T-helper 2 cell treated with Interferon-gamma antibody and Interleukin-4, amounts not matched to agents 5 μg/mL and 100 μg/mL, for 36 hours (primary cell): ENCODE results near the gene FAM170B.

ENCODE experiments used
- DNase-seq: peaks from one replicate; pipeline ENCODE4 v3.0.0; 2021; ENCODE audit warnings: low spot score
- H3K27ac Mint-ChIP-seq: one replicate; pipeline ENCODE4 v1.8.0; 2021; ENCODE audit warnings: mild to moderate bottlenecking, mixed read lengths
- H3K27me3 Mint-ChIP-seq: one replicate; pipeline ENCODE4 v1.8.0; 2021; ENCODE audit warnings: low read depth, mixed read lengths
- H3K36me3 Mint-ChIP-seq: one replicate; pipeline ENCODE4 v1.8.0; 2021; ENCODE audit warnings: low read depth, mixed read lengths
- H3K4me1 Mint-ChIP-seq: one replicate; pipeline ENCODE4 v1.8.0; 2021; ENCODE audit warnings: low read depth, mixed read lengths
- H3K4me3 Mint-ChIP-seq: one replicate; pipeline ENCODE4 v1.8.0; 2022; ENCODE audit warnings: mild to moderate bottlenecking, moderate library complexity, mixed read lengths
- H3K9me3 Mint-ChIP-seq: one replicate; pipeline ENCODE4 v1.8.0; 2021; ENCODE audit warnings: mixed read lengths

The FAM170B gene

GRCh38 chr10:49134327-49134726, 506 bp upstream of the FAM170B start:
- no peak overlapping the region for H3K27ac Mint-ChIP-seq
- H3K27me3 Mint-ChIP-seq: peaks cover 19% of the 10 kb centered on the region
- no peak overlapping the region for H3K4me3 Mint-ChIP-seq
- DNase-seq: no peak
- no peaks in the 10 kb centered on the region for H3K36me3 Mint-ChIP-seq
- H3K4me1 Mint-ChIP-seq: no peaks in the 10 kb centered on the region
- H3K9me3 Mint-ChIP-seq: peaks cover 7% of the 10 kb centered on the region

DNA sequence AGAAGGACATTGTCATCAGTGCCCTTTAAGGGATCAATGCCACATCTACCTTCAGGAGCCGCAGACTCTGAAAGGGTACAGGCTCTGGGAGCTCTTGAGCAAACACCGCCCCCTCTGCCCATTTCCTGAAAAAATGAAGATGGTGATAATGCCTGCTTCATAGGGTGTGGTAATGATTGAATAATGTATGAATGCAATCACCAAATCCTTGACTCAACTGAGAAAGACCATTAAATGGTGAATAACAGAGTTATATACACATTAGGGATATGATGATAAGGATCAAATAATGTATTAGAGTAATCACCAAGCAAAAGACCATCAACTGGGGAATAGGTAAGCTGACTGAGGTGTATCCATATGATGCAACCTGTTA, 1.5 kb downstream of the FAM170B start:
- Mint-ChIP-seq H3K9me3 (peaks cover 7% of the 10 kb centered on the region), H3K36me3 (no peaks in the 10 kb centered on the region)

DNA sequence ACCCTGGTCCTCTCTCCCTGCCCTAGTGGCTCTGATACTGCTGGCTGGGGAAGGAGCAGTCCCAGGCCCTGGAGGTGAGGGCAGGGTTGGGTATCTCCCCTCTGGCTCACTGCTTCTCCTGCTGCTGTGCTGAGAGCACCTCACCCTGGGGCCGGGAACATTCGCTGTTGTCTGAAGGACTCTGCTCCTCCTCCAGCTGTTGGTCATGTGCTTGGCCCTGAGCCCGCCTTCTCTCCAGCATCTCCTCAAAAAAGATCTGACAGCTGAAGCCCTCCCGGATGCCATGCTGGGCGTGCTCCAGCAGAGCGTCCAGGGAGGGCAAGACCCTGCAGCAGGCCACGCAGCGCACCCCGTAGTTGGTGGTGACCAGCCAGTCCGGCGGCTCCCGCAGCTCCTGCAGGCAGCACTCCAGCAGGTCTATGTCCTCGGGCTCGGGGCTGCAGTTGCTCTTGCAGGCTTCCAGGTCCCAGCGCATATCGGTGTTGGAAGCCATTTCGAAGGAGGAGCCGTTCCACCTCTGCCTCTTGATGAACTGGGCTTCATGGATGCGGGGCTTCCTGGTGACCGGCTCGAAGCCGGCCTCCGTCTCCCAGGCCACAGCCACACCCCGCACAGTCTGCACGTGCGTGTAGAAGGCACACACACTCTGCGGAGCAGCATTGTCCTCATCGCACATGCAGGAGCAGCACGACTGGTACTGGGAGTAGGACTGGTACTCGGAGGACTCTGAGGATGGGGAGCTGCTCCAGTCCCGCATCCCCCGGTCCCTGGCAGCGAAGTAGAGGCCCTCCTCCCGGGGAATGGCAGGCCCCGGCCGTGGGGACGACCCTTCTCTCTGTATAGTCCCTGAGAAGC, 2.1 kb downstream of the FAM170B start:
- Mint-ChIP-seq H3K4me3 (no peak overlapping the region), H3K9me3 (peaks cover 4% of the 10 kb centered on the region), H3K4me1 (no peaks in the 10 kb centered on the region), H3K27ac (no peak overlapping the region), H3K36me3 (no peaks in the 10 kb centered on the region), H3K27me3 (peaks cover 27% of the 10 kb centered on the region)
- no peak for DNase-seq

More for the DNA sequence above, 1.5 kb downstream of the FAM170B start:
- Mint-ChIP-seq H3K4me1 (no peaks in the 10 kb centered on the region), H3K27ac (no peak overlapping the region), H3K27me3 (peaks cover 29% of the 10 kb centered on the region), H3K4me3 (no peak overlapping the region)
- DNase-seq: no peak

DNA sequence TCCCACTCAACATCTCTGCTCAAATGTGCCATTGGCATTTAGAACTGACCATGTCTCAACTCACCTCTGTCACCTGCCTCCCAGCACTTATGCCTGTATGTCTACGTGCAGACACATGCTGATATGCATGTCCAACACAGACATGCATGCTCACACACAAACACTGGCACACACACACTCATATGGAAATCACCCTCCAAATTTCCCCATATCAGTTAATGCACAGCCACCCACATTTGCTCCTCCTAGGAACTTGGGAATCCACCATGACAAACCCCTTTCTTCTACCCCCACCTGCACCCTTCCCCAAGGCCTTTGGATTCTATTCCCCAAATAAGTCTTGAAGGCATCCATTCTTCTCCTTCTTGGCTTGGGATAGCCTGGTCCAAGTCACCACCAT, 4.4 kb downstream of the FAM170B start:
- Mint-ChIP-seq H3K4me1 (no peaks in the 10 kb centered on the region), H3K27me3 (peaks cover 20% of the 10 kb centered on the region), H3K36me3 (no peaks in the 10 kb centered on the region), H3K4me3 (no peak overlapping the region), H3K9me3 (peaks cover 3% of the 10 kb centered on the region), H3K27ac (no peak overlapping the region)
- no peak for DNase-seq

GRCh38 chr10:49128854-49129253, 5.0 kb downstream of the FAM170B start:
- DNase-seq: no peak
- peaks cover 23% of the 10 kb centered on the region for H3K27me3 Mint-ChIP-seq
- H3K4me3 Mint-ChIP-seq: no peak overlapping the region
- H3K27ac Mint-ChIP-seq: no peak overlapping the region
- H3K36me3 Mint-ChIP-seq: no peaks in the 10 kb centered on the region
- peaks cover 4% of the 10 kb centered on the region for H3K9me3 Mint-ChIP-seq
- no peaks in the 10 kb centered on the region for H3K4me1 Mint-ChIP-seq

DNA sequence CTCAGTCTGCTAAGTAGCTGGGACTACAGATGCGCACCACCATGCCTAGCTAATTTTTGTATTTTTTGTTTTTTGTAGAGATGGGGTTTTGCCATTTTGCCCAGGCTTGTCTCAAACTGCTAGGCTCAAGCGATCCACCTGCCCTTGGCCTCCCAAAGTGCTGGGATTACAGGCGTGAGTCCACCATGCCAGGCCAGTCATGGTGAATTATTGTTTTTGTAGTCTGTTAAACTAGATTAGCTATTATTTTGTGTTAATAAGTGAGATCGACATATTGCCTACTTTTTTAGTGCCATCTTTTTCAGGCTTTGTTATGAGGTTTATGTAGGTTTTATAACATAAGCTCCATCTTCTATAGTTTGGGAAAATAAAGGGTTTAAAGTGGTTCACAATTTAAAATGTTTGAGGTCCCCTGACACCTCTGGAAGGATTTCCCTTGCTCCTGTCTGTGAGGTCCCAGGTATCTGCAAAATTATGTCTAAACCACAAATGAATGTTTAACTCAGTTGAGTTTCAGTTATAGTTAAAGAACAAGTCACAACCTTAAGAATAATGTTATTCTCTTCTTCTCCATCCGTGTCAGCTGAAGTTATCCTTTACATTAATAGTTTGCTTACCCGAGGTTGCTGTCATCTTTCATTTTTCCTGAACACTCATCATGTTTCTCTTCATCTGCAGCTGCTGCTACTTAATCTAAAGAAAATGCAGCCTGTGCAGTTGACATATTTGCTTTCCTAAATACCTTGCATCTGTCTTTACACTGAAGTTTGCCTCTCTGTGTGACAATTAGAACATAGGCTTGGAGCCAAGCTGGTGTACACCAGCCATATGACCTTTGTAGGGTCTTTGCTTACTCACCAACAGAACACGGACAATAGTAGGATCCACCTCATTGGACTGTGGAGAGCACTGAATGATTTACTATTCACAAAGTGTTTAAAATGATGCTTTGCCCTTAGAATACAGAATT, 9.6 kb downstream of the FAM170B start:
- no peaks in the 10 kb centered on the region for H3K36me3 Mint-ChIP-seq
- DNase-seq: no peak
- peaks cover 4% of the 10 kb centered on the region for H3K9me3 Mint-ChIP-seq
- no peak overlapping the region for H3K4me3 Mint-ChIP-seq
- H3K4me1 Mint-ChIP-seq: no peaks in the 10 kb centered on the region
- no peak overlapping the region for H3K27ac Mint-ChIP-seq
- peaks cover 33% of the 10 kb centered on the region for H3K27me3 Mint-ChIP-seq

DNA sequence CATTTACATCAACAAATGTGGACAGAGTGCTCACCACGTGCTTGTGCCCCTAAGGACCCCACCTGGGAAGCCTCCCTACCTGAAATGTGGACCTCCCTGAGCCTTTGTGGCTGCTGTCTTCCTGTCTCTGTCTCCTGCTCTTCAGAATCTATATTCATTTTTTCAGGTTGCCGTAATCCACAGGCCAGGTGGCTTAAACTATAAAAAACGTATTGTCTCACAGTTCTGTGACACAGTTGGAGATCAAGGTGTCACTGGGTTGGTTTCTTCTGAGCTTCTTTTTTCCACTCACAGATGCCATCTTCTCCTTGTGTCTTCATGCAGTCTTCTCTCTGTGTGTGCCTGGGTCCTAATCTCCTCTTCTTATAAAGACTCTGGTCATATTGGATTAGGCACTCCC, 12.9 kb downstream of the FAM170B start:
- Mint-ChIP-seq H3K9me3 (peaks cover 4% of the 10 kb centered on the region), H3K27me3 (peaks cover 32% of the 10 kb centered on the region), H3K27ac (no peak overlapping the region), H3K4me3 (no peak overlapping the region), H3K4me1 (peaks cover 5% of the 10 kb centered on the region), H3K36me3 (no peaks in the 10 kb centered on the region)
- no peak for DNase-seq

DNA sequence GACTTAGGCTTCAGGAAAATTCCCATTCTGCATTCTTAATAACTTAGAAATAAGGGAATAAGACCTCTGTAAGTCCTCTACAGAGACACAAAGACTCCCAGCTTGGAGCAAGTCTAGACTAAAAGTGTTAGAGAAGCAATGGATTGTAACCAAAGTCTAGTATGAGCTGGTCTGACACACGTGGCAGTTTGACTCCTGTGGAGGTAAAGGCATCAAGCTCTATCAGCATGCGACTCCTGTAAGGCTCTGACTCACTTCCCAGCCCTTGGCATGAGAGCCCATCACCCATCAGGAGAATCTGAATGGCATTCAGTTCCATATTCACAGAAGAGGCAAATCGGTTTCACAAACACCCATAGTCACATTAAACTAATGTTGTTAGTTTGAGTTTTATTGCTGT, 14.1 kb downstream of the FAM170B start:
- no peak overlapping the region for H3K4me3 Mint-ChIP-seq
- H3K9me3 Mint-ChIP-seq: peaks cover 4% of the 10 kb centered on the region
- H3K36me3 Mint-ChIP-seq: no peaks in the 10 kb centered on the region
- peaks cover 7% of the 10 kb centered on the region for H3K4me1 Mint-ChIP-seq
- H3K27me3 Mint-ChIP-seq: peaks cover 34% of the 10 kb centered on the region
- H3K27ac Mint-ChIP-seq: no peak overlapping the region
- DNase-seq: no peak

DNA sequence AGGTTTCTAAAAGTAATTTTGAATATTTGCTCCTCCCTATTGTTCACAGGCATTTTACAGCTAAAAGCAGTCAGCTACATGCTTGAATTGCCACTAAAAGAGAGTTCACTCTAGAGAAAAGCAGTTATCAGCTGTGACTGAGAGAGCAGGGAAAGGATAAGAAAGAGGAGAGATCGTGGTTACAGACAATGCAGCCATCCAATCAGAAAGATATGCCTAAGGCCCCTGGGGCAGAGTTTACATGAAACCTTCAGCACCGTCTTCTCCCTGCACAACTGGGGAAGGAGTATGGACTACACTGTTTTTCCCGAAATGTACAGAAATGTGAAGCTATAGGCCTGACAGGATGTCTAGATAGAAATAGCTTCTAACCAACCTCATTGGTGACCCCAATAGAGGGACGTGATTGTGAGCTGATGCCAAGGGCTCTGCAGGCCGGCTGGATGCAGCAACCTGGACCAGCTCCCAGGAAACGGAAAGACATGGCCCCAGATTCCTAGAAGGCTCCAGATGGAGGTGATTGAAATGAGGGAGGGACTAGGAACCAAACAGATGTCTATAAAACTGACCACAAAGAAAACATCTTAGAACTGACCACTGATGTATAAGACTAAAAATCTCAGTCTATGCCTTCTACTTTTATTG, 15.3 kb downstream of the FAM170B start:
- Mint-ChIP-seq H3K36me3 (no peaks in the 10 kb centered on the region), H3K9me3 (no peaks in the 10 kb centered on the region), H3K4me3 (no peak overlapping the region), H3K4me1 (peaks cover 8% of the 10 kb centered on the region), H3K27ac (no peak overlapping the region), H3K27me3 (peaks cover 39% of the 10 kb centered on the region)
- no peak for DNase-seq

- no peak overlapping the region for H3K27ac Mint-ChIP-seq
- no peaks in the 10 kb centered on the region for H3K9me3 Mint-ChIP-seq
- peaks cover 8% of the 10 kb centered on the region for H3K4me1 Mint-ChIP-seq
- no peaks in the 10 kb centered on the region for H3K36me3 Mint-ChIP-seq
- H3K27me3 Mint-ChIP-seq: peaks cover 37% of the 10 kb centered on the region
- no peak for DNase-seq
- H3K4me3 Mint-ChIP-seq: no peak overlapping the region
Observed at GRCh38 chr10:49117376-49118070, 16.3 kb downstream of the FAM170B start.

DNA sequence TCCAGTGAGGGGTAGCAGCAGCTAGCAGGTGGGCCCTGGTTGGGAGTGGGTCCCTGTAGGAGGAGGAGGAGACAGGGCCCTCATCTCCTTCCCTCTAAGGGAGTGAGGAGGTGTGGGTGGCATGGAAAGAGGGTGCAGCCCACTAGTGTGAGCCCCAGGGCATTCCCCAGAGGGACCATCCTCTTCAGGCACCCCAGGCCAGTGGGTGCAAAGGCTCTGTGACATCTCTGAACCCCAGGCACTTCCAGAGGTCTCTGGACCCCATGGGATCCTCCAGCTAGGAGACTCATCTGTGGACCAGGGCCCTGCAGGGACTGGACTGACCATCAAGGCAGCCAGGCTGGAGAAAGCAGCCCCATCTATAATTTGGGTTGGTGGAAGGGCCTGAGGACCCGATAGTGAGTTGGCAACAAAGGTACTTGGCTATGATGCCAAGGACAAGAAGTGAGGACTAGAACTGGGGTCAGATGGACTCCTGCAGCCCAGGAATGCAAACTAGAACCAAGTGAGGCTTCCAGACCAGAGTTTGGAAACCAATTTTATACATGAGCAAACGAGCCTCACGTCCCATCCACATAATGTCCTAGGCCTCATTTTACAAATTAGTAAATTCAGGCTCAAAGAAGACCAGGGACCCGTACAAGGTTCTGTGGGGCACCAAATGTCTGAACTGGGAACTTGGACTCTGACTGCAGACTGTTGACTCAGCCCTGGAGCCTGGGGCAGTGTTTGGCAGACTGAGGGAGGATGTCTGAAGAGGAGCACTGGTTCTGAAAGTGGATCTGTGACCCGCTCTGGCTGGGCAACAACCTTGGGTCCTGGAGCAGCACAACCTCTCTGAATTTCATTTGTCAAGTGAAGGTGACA, 17.1 kb downstream of the FAM170B start:
- Mint-ChIP-seq H3K4me1 (peaks cover 8% of the 10 kb centered on the region), H3K27me3 (peaks cover 35% of the 10 kb centered on the region), H3K9me3 (no peaks in the 10 kb centered on the region), H3K27ac (no peak overlapping the region), H3K36me3 (no peaks in the 10 kb centered on the region), H3K4me3 (no peak overlapping the region)
- no peak for DNase-seq

DNA sequence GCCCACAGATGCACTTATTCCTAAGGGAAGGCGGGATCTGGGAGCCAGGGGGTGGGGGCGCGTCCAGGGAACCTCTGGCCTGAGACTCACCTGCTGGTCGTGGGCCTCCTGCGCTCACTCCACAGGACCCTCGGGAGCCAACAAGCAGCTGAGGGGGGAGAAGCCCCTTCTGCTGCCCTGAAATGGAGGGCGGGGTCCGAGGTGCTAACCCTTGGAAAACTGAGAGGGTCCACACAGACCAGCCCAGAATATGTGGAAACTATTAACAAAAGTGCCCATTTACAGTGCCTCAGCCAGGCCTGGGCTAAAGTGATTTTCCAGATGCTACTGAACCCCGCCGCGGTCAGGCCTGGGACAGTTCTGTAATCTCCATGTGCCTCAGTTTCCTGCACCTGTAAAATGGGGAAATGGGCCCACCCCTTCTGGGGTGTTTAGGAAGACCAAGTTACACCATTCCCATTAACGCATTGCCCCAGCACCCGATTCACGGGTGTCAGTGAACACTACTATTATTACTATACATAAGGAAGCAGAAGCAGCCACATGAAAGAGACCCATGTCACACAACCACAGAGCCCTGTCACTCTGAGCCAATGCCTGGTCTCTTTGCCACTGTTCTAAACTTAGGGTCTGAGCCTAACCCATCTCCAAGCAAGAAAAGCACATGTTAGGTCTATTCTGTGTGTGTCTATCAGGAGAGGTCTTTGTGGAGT, 17.9 kb downstream of the FAM170B start:
- peak; percentile 12 for DNase-seq
- Mint-ChIP-seq H3K4me3 (peak overlapping the region; percentile 14), H3K9me3 (no peaks in the 10 kb centered on the region)

More for the DNA sequence above, 17.9 kb downstream of the FAM170B start:
- Mint-ChIP-seq H3K4me1 (peaks cover 8% of the 10 kb centered on the region), H3K27me3 (peaks cover 31% of the 10 kb centered on the region), H3K36me3 (no peaks in the 10 kb centered on the region), H3K27ac (no peak overlapping the region)
